K562 (cell line): ENCODE data around the gene MKLN1. TPM values are rescaled to one million over a fixed set of nuclear protein-coding genes. Genes with fewer than 3 reads are reported as not detected.
A peak's percentile ranks its signal among the peaks of the same experiment; 100 is the strongest.

Experiments used
- CBFB ChIP-seq: sonication (generic); formaldehyde crosslinking; IDR thresholded peaks from 2 replicates; pipeline ENCODE4 v1.4.0; 2020; ENCODE audit warnings: mild to moderate bottlenecking, missing genetic modification reagents
- ELF2 ChIP-seq: fragments of 250-450 bp; sonication (Bioruptor Pico); IDR thresholded peaks from 2 replicates; pipeline ENCODE4 v1.5.0; 2021; ENCODE audit warnings: mild to moderate bottlenecking
- FOXA3 ChIP-seq, 2 experiments: fragments of 450-650 bp in 1 of 2; sonication (generic) in 1 of 2; formaldehyde crosslinking; IDR thresholded peaks in 1 of 2; conservative IDR thresholded peaks in 1 of 2; 2 replicates each; pipeline versions ENCODE4 v1.4.0 to v1.8.0; 2020 to 2022; ENCODE audit warnings: mild to moderate bottlenecking in 2 of 2, missing genetic modification reagents in 1 of 2
- FOXJ2 ChIP-seq: fragments of 200-800 bp; sonication (Bioruptor generic); IDR thresholded peaks from 2 replicates; pipeline ENCODE4 v1.6.1; 2016; ENCODE audit warnings: missing genetic modification characterization, missing compliant biosample characterization
- HMG20A ChIP-seq: fragments of 450-650 bp; formaldehyde crosslinking; conservative IDR thresholded peaks from 2 replicates; pipeline ENCODE4 v1.4.0; 2020; ENCODE audit warnings: mild to moderate bottlenecking, mixed read lengths
- KLF1 ChIP-seq: fragments of 450-650 bp; IDR thresholded peaks from 2 replicates; pipeline ENCODE4 v1.6.1; 2016; ENCODE audit warnings: missing genetic modification characterization, missing compliant biosample characterization
- LCOR ChIP-seq: sonication (generic); formaldehyde crosslinking; IDR thresholded peaks from 2 replicates; pipeline ENCODE4 v1.8.0; 2022; ENCODE audit warnings: mild to moderate bottlenecking, missing genetic modification reagents
- NCOA6 ChIP-seq: fragments of 450-650 bp; IDR thresholded peaks from 2 replicates; pipeline ENCODE4 v1.6.1; 2017; ENCODE audit warnings: mild to moderate bottlenecking
- RAD21 ChIP-seq, 2 experiments: fragments of 250-450 bp in 1 of 2; fragments of 450-650 bp in 1 of 2; sonication (Bioruptor Pico) in 1 of 2; formaldehyde crosslinking in 1 of 2; IDR thresholded peaks in 1 of 2; conservative IDR thresholded peaks in 1 of 2; 2 replicates each; pipeline versions ENCODE4 v1.4.0 to v1.8.0; 2020 to 2022; ENCODE audit warnings: mild to moderate bottlenecking in 2 of 2, moderate library complexity in 1 of 2
- SRSF1 ChIP-seq: fragments of 200-400 bp; formaldehyde crosslinking; IDR thresholded peaks from 2 replicates; pipeline ENCODE4 v1.6.1; 2017; ENCODE audit warnings: mild to moderate bottlenecking, low read depth, low read length, moderate library complexity
- TARDBP ChIP-seq: fragments of 450-650 bp; IDR thresholded peaks from 2 replicates; pipeline ENCODE4 v1.6.1; 2016
- TOE1 ChIP-seq, 2 experiments: fragments of 450-650 bp in 1 of 2; sonication (generic) in 1 of 2; formaldehyde crosslinking in 1 of 2; IDR thresholded peaks; 2 replicates each; pipeline versions ENCODE4 v1.7.1 to v1.8.0; 2016 to 2022; ENCODE audit warnings: borderline replicate concordance in 2 of 2, mild to moderate bottlenecking in 2 of 2, antibody characterized with exemption in 1 of 2, inconsistent platforms in 1 of 2, low read depth in 1 of 2, missing genetic modification reagents in 1 of 2, moderate library complexity in 1 of 2
- ZBED1 ChIP-seq: IDR thresholded peaks from 2 replicates; pipeline ENCODE4 v1.6.1; 2014
- ZFP36 ChIP-seq: fragments of 150-350 bp; IDR thresholded peaks from 2 replicates; pipeline ENCODE4 v1.6.1; 2018; ENCODE audit warnings: low read length, low read depth; ENCODE audit not compliant: partially characterized antibody
- ZNF12 ChIP-seq: sonication (generic); formaldehyde crosslinking; IDR thresholded peaks from 2 replicates; pipeline ENCODE4 v1.4.0; 2020; ENCODE audit warnings: mild to moderate bottlenecking, missing genetic modification reagents
- ZNF239 ChIP-seq: fragments of 250-450 bp; sonication (Bioruptor Pico); IDR thresholded peaks from 2 replicates; pipeline ENCODE4 v1.4.0; 2020; ENCODE audit warnings: mild to moderate bottlenecking
- polyA plus RNA-seq, 8 experiments: library from polyadenylated mRNA; depleted of rRNA in 4 of 8; stranded (reverse) in 5 of 8; unstranded in 3 of 8; fragments of >200 nt; fragmentation: Nextera tagmentation in 2 of 8; fragmentation: Illumina TruSeq in 1 of 8; extraction: Ambion mirVana in 2 of 8; extraction: Trizol in 1 of 8; gene quantifications; 2 replicates each; pipeline versions ENCODE4 v1.2.1 to v1.2.3, GENCODE V29; 2011 to 2014; ENCODE audit warnings: inconsistent platforms in 1 of 8, missing spikeins in 1 of 8
- total RNA-seq, 7 experiments: library from RNA; depleted of rRNA in 6 of 7; stranded (reverse); fragments of >200 nt in 6 of 7; fragmentation: Illumina TruSeq in 2 of 7; extraction: Trizol in 2 of 7; gene quantifications; 2 replicates each; pipeline versions ENCODE4 v1.2.1 to v1.2.3, GENCODE V29; 2011 to 2021; ENCODE audit warnings: low replicate concordance in 1 of 7
- TF ChIP-seq, protein P1 (sequence below), 2 experiments: fragments of 450-650 bp; conservative IDR thresholded peaks; 2 replicates each; pipeline ENCODE4 v1.6.1; 2017; ENCODE audit warnings: mild to moderate bottlenecking in 2 of 2, moderate library complexity in 2 of 2
- TF ChIP-seq, protein P2 (sequence below): fragments of 250-450 bp; sonication (Bioruptor Pico); IDR thresholded peaks from 2 replicates; pipeline ENCODE4 v1.8.0; 2021; ENCODE audit warnings: moderate library complexity, mild to moderate bottlenecking, inconsistent platforms
- TF ChIP-seq, protein P3 (sequence below): fragments of 250-450 bp; sonication (Bioruptor Pico); IDR thresholded peaks from 2 replicates; pipeline ENCODE4 v1.9.0; 2021; ENCODE audit warnings: mild to moderate bottlenecking
- TF ChIP-seq, protein P4 (sequence below): fragments of 250-450 bp; sonication (Bioruptor Pico); IDR thresholded peaks from 2 replicates; pipeline ENCODE4 v1.4.0; 2020
- TF ChIP-seq, protein P5 (sequence below): fragments of 250-450 bp; sonication (Bioruptor Pico); IDR thresholded peaks from 2 replicates; pipeline ENCODE4 v1.4.0; 2020; ENCODE audit warnings: mild to moderate bottlenecking, moderate library complexity, borderline replicate concordance

MKLN1 gene
- total and polyA plus RNA-seq, 9 of the 15 experiments (the other 6 are each of a cell fraction or from before 2014, with no cell fraction given), result 18.6 to 80.4 (median 56.0) TPM

DNA sequence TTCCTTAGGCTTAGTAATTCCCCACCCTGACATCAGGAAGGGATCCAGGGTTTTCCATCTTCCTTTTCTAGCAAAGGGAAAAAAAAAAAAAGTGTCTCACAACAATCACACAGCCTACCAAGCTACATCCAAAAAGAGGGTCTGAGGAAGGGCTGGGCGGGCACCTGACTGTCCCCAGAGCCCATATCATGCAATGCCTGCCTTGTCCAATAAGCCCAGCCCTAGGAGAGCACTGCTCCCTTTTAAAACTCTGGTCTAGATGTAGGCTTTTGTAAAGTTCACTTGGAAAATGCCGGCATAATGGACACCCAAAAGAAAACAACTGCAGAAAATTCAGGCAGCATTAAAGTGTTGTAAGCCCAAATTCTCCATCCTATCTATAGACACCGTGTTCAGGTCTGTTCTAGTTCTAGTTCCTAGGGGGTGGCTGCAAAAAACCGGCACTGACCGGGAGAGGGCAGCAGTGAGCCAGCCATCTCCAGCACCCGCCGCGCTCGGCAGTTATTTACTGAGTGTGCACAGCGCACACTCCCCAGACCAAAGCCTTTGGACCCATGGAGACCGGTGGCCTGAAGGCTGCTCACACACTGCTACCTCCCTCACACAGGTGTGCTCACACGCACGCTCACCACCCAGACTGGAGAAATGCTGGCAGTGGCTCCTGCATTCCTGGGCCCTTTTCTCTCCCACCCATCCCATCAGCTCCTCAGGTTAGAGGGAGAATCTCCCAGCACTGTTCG, 180.1 kb downstream of the MKLN1 start (continued):
- TF ChIP-seq, protein P1, sequence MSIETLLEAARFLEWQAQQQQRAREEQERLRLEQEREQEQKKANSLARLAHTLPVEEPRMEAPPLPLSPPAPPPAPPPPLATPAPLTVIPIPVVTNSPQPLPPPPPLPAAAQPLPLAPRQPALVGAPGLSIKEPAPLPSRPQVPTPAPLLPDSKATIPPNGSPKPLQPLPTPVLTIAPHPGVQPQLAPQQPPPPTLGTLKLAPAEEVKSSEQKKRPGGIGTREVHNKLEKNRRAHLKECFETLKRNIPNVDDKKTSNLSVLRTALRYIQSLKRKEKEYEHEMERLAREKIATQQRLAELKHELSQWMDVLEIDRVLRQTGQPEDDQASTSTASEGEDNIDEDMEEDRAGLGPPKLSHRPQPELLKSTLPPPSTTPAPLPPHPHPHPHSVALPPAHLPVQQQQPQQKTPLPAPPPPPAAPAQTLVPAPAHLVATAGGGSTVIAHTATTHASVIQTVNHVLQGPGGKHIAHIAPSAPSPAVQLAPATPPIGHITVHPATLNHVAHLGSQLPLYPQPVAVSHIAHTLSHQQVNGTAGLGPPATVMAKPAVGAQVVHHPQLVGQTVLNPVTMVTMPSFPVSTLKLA (conservative IDR thresholded peaks at IDR 0.05), result 0 out of 4 replicates have a peak, but pooled peaks of 1 of the 2 experiments have one; percentile 17
- TF ChIP-seq, protein P2, sequence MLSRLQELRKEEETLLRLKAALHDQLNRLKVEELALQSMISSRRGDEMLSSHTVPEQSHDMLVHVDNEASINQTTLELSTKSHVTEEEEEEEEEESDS (CRISPR knock-in tag), result no peak
- 0 out of 2 replicates have a peak, but pooled peaks have one; percentile 46 for TF ChIP-seq ZBED1
- TF ChIP-seq FOXA3 (CRISPR knock-in tag; conservative IDR thresholded peaks at IDR 0.05 in 1 of 2, IDR thresholded peaks at IDR 0.05 in 1 of 2), result 0 out of 4 replicates have a peak, but pooled peaks of 1 of the 2 experiments have one; percentile 45
- TF ChIP-seq, protein P3, sequence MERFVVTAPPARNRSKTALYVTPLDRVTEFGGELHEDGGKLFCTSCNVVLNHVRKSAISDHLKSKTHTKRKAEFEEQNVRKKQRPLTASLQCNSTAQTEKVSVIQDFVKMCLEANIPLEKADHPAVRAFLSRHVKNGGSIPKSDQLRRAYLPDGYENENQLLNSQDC (CRISPR knock-in tag), result no peak
- no peak for TF ChIP-seq KLF1 (tag)
- TF ChIP-seq, protein P4, sequence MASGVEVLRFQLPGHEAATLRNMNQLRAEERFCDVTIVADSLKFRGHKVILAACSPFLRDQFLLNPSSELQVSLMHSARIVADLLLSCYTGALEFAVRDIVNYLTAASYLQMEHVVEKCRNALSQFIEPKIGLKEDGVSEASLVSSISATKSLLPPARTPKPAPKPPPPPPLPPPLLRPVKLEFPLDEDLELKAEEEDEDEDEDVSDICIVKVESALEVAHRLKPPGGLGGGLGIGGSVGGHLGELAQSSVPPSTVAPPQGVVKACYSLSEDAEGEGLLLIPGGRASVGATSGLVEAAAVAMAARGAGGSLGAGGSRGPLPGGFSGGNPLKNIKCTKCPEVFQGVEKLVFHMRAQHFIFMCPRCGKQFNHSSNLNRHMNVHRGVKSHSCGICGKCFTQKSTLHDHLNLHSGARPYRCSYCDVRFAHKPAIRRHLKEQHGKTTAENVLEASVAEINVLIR, result no peak
- 0 out of 2 replicates have a peak, but pooled peaks have one; percentile 46 for TF ChIP-seq ELF2
- TF ChIP-seq, protein P5, sequence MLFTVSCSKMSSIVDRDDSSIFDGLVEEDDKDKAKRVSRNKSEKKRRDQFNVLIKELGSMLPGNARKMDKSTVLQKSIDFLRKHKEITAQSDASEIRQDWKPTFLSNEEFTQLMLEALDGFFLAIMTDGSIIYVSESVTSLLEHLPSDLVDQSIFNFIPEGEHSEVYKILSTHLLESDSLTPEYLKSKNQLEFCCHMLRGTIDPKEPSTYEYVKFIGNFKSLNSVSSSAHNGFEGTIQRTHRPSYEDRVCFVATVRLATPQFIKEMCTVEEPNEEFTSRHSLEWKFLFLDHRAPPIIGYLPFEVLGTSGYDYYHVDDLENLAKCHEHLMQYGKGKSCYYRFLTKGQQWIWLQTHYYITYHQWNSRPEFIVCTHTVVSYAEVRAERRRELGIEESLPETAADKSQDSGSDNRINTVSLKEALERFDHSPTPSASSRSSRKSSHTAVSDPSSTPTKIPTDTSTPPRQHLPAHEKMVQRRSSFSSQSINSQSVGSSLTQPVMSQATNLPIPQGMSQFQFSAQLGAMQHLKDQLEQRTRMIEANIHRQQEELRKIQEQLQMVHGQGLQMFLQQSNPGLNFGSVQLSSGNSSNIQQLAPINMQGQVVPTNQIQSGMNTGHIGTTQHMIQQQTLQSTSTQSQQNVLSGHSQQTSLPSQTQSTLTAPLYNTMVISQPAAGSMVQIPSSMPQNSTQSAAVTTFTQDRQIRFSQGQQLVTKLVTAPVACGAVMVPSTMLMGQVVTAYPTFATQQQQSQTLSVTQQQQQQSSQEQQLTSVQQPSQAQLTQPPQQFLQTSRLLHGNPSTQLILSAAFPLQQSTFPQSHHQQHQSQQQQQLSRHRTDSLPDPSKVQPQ (CRISPR knock-in tag), result no peak
- TF ChIP-seq ZNF239, result no peak
- TF ChIP-seq NCOA6, result no peak
- TF ChIP-seq FOXJ2 (tag), result no peak
- no peak for TF ChIP-seq TOE1 (IDR thresholded peaks at IDR 0.05; ENCODE audit: borderline replicate concordance)
- TF ChIP-seq TOE1 (CRISPR knock-in tag; IDR thresholded peaks at IDR 0.05; ENCODE audit: borderline replicate concordance, low read depth), result no peak
- TF ChIP-seq SRSF1, result no peak
- peak; percentile 72 for TF ChIP-seq LCOR
- no peak for TF ChIP-seq TARDBP
- TF ChIP-seq HMG20A (CRISPR knock-in tag), result no peak
- peak; percentile 77 to 91 for TF ChIP-seq RAD21 (CRISPR knock-in tag; conservative IDR thresholded peaks at IDR 0.05 in 1 of 2, IDR thresholded peaks at IDR 0.05 in 1 of 2)
- peak; percentile 45 for TF ChIP-seq ZFP36
- TF ChIP-seq CBFB, result 0 out of 2 replicates have a peak, but pooled peaks have one; percentile 47
- TF ChIP-seq ZNF12 (CRISPR knock-in tag), result no peak
